ENCODE results near the gene CDKAL1.

The CDKAL1 gene

GRCh38 chr6:20955751-20956150 is 421.5 kb downstream of the CDKAL1 start:
- DNase-seq (ENCODE audit: low read depth, low spot score): no peak

GRCh38 chr6:20960067-20960466 is 425.8 kb downstream of the CDKAL1 start:
- no peak for DNase-seq (ENCODE audit: low read depth, low spot score)

- no peak for DNase-seq (ENCODE audit: low read depth, low spot score)
Observed at GRCh38 chr6:20965276-20965675, 431.0 kb downstream of the CDKAL1 start.

GRCh38 chr6:20965915-20966314 is 431.7 kb downstream of the CDKAL1 start:
- DNase-seq (ENCODE audit: low read depth, low spot score): no peak

GRCh38 chr6:20969551-20969950 is 435.3 kb downstream of the CDKAL1 start:
- no peak for DNase-seq (ENCODE audit: low read depth, low spot score)

GRCh38 chr6:20976391-20976918 is 442.2 kb downstream of the CDKAL1 start:
- DNase-seq (ENCODE audit: low read depth, low spot score): no peak

GRCh38 chr6:20978151-20978614 is 443.9 kb downstream of the CDKAL1 start:
- DNase-seq (ENCODE audit: low read depth, low spot score): no peak

GRCh38 chr6:20979076-20979475 is 444.8 kb downstream of the CDKAL1 start:
- no peak for DNase-seq (ENCODE audit: low read depth, low spot score)

- no peak for DNase-seq (ENCODE audit: low read depth, low spot score)
Observed at GRCh38 chr6:20983961-20984360, 449.7 kb downstream of the CDKAL1 start.

GRCh38 chr6:20985821-20986220 is 451.6 kb downstream of the CDKAL1 start:
- DNase-seq (ENCODE audit: low read depth, low spot score): no peak

GRCh38 chr6:20991910-20992309 is 457.7 kb downstream of the CDKAL1 start:
- DNase-seq (ENCODE audit: low read depth, low spot score): no peak

GRCh38 chr6:20996099-20996498 is 461.8 kb downstream of the CDKAL1 start:
- DNase-seq (ENCODE audit: low read depth, low spot score): no peak

- no peak for DNase-seq (ENCODE audit: low read depth, low spot score)
Observed at GRCh38 chr6:20997143-20997769, 463.0 kb downstream of the CDKAL1 start.

GRCh38 chr6:20997770-20998147 is 463.5 kb downstream of the CDKAL1 start:
- DNase-seq (ENCODE audit: low read depth, low spot score): no peak

- no peak for DNase-seq (ENCODE audit: low read depth, low spot score)
Observed at GRCh38 chr6:20998748-20999448, 464.6 kb downstream of the CDKAL1 start.

GRCh38 chr6:21000331-21000801 is 466.1 kb downstream of the CDKAL1 start:
- DNase-seq (ENCODE audit: low read depth, low spot score): no peak

- DNase-seq (ENCODE audit: low read depth, low spot score): no peak
Observed at GRCh38 chr6:21001736-21002135, 467.5 kb downstream of the CDKAL1 start.

GRCh38 chr6:21003780-21004541 is 469.7 kb downstream of the CDKAL1 start:
- no peak for DNase-seq (ENCODE audit: low read depth, low spot score)

GRCh38 chr6:21005816-21006570 is 471.7 kb downstream of the CDKAL1 start:
- DNase-seq (ENCODE audit: low read depth, low spot score): no peak

- DNase-seq (ENCODE audit: low read depth, low spot score): no peak
Observed at GRCh38 chr6:21019614-21020013, 485.4 kb downstream of the CDKAL1 start.

GRCh38 chr6:21022343-21023107 is 488.3 kb downstream of the CDKAL1 start:
- DNase-seq (ENCODE audit: low read depth, low spot score): no peak
